PC-3 (cell line): Measurements from ENCODE around the gene CDH6. TPM values are rescaled to one million over a fixed set of nuclear protein-coding genes. Genes with fewer than 3 reads are reported as not detected.
"Not testable (repeated sequence)": the region's sequence is repeated elsewhere in the genome, so short reads cannot be mapped to it uniquely, and the experiment has no call there.

Source experiments
- ATAC-seq: fragments of 200-7000 bp; cut with Tn5 transposase; 2 replicates; pipeline ENCODE4 v1.9.1; 2020; ENCODE audit warnings: mild to moderate bottlenecking, moderate library complexity
- BruUV-seq: library from RNA; stranded (reverse); fragments of 400-500 nt; replicated peaks from 2 replicates; lab custom pipeline; 2021; lab: Mats Ljungman, UMichigan
- CTCF ChIA-PET: fragments of 300-600 bp; sonication (Branson Sonifier 250); formaldehyde crosslinking; loops from one replicate; lab custom pipeline; 2022; ENCODE audit warnings: antibody characterized with exemption; lab: Charles Lee
- POLR2A ChIA-PET: fragments of 300-600 bp; sonication (Branson Sonifier 250); formaldehyde crosslinking; loops from one replicate; lab custom pipeline; 2022; ENCODE audit warnings: antibody characterized with exemption; ENCODE audit not compliant: unreplicated experiment; lab: Charles Lee
- DNase-seq: peaks from one replicate; pipeline ENCODE4 v3.0.0-alpha.2; 2015
- H2AFZ ChIP-seq: fragments of 300-600 bp; sonication (generic); 2 replicates; pipeline ENCODE4 v1.6.0; 2016; ENCODE audit warnings: antibody characterized with exemption, low read length
- H3F3A ChIP-seq: fragments of 300-600 bp; sonication (generic); one replicate; pipeline ENCODE4 v1.6.0; 2017; ENCODE audit warnings: antibody characterized with exemption, low read length, control low read depth, mild to moderate bottlenecking; ENCODE audit not compliant: unreplicated experiment
- H3K27ac ChIP-seq: fragments of 300-600 bp; sonication (generic); 2 replicates; pipeline ENCODE4 v1.5.1; 2016; ENCODE audit warnings: mild to moderate bottlenecking, low read length
- H3K27me3 ChIP-seq: fragments of 300-600 bp; sonication (generic); 2 replicates; pipeline ENCODE4 v1.6.1; 2016; ENCODE audit warnings: low read length, mixed read lengths
- H3K36me3 ChIP-seq: fragments of 300-600 bp; sonication (generic); 2 replicates; pipeline ENCODE4 v1.6.1; 2016; ENCODE audit warnings: low read depth, mixed run types, low read length, mixed read lengths
- H3K4me1 ChIP-seq: fragments of 300-600 bp; sonication (generic); 2 replicates; pipeline ENCODE4 v1.5.1; 2016; ENCODE audit warnings: low read length; ENCODE audit not compliant: insufficient read depth
- H3K4me2 ChIP-seq: fragments of 300-600 bp; sonication (generic); 2 replicates; pipeline ENCODE4 v1.6.0; 2016; ENCODE audit warnings: low read length
- H3K4me3 ChIP-seq: fragments of 300-600 bp; sonication (generic); 2 replicates; pipeline ENCODE4 v1.5.1; 2016; ENCODE audit warnings: mild to moderate bottlenecking, low read length, mixed read lengths
- H3K79me2 ChIP-seq: fragments of 300-600 bp; sonication (generic); 2 replicates; pipeline ENCODE4 v1.6.1; 2017; ENCODE audit warnings: low read length, mixed read lengths
- H3K9ac ChIP-seq: fragments of 300-600 bp; sonication (generic); 2 replicates; pipeline ENCODE4 v1.6.0; 2016; ENCODE audit warnings: mild to moderate bottlenecking, low read length
- H3K9me2 ChIP-seq: fragments of 300-600 bp; sonication (generic); replicated peaks from 2 replicates; pipeline ENCODE4 v1.6.1; 2016; ENCODE audit warnings: mixed run types, low read length, mixed read lengths
- H3K9me3 ChIP-seq: fragments of 300-600 bp; sonication (generic); 2 replicates; pipeline ENCODE4 v1.6.1; 2016; ENCODE audit warnings: low read length, mixed read lengths
- H4K20me1 ChIP-seq: fragments of 300-600 bp; sonication (generic); 2 replicates; pipeline ENCODE4 v1.6.1; 2016; ENCODE audit warnings: low read length, mixed read lengths
- CTCF ChIP-seq: fragments of 300-600 bp; sonication (generic); conservative IDR thresholded peaks from 2 replicates; pipeline ENCODE4 v1.5.1; 2017; ENCODE audit warnings: antibody characterized with exemption, low read depth, mild to moderate bottlenecking, low read length
- EZH2 ChIP-seq: fragments of 300-600 bp; sonication (generic); IDR thresholded peaks from one replicate; pipeline ENCODE4 v1.6.1; 2017; ENCODE audit warnings: antibody characterized with exemption, mild to moderate bottlenecking, low read length; ENCODE audit not compliant: unreplicated experiment
- EZH2phosphoT487 ChIP-seq: fragments of 300-600 bp; sonication (generic); IDR thresholded peaks from 2 replicates; pipeline ENCODE4 v1.6.1; 2018; ENCODE audit warnings: mild to moderate bottlenecking, antibody characterized with exemption, low read length, borderline replicate concordance
- intact Hi-C: fragments of 100-400 bp; cut with micrococcal nuclease; formaldehyde crosslinking; loops from 2 replicates; pipeline ENCODE4 v1.9.0; 2023
- total RNA-seq: library from RNA; depleted of rRNA; stranded (reverse); fragments of >200 nt; gene quantifications from 2 replicates; pipeline ENCODE4 v1.2.3, GENCODE V29; 2014

The CDH6 gene
- total RNA-seq, 1 experiment from 2014 or later = 1.9 TPM

GRCh38 chr5:31361234-31361633 lies 167.7 kb downstream of the CDH6 start:
- no peaks in the 10 kb centered on the region for H3F3A ChIP-seq
- H3K27ac ChIP-seq = no peak overlapping the region
- no peaks in the 10 kb centered on the region for H3K27me3 ChIP-seq
- H3K9me3 ChIP-seq = no peaks in the 10 kb centered on the region
- no peak overlapping the region for H2AFZ ChIP-seq
- no peak overlapping the region for H3K4me2 ChIP-seq
- ChIA-PET POLR2A (no interaction called here), CTCF (no interaction called here)
- H3K9ac ChIP-seq = no peak overlapping the region
- DNase-seq (peak; percentile 48), ATAC-seq (no peak; the same call in 1 of the 2 replicates)
- H3K4me1 ChIP-seq = no peaks in the 10 kb centered on the region
- intact Hi-C loops = no loop called here
- no peak overlapping the region for H3K4me3 ChIP-seq
- TF ChIP-seq EZH2 (no peak), EZH2phosphoT487 (no peak), CTCF (no peak)
- no peaks in the 10 kb centered on the region for H4K20me1 ChIP-seq
- no peaks in the 10 kb centered on the region for H3K79me2 ChIP-seq
- H3K36me3 ChIP-seq = no peaks in the 10 kb centered on the region
- no peaks in the 10 kb centered on the region for H3K9me2 ChIP-seq
- no TSS peak for BruUV-seq

GRCh38 chr5:31361704-31362528 lies 168.4 kb downstream of the CDH6 start:
- H3K9ac ChIP-seq, H3K27me3 ChIP-seq, H4K20me1 ChIP-seq, H3K4me2 ChIP-seq, POLR2A ChIA-PET, H3K27ac ChIP-seq, H3K4me3 ChIP-seq, H3K4me1 ChIP-seq, CTCF ChIA-PET, H3K36me3 ChIP-seq, intact Hi-C loops, ATAC-seq, H3F3A ChIP-seq, DNase-seq, BruUV-seq, H2AFZ ChIP-seq, H3K79me2 ChIP-seq, H3K9me3 ChIP-seq, H3K9me2 ChIP-seq: not testable (repeated sequence)

GRCh38 chr5:31362529-31362900 lies 169.0 kb downstream of the CDH6 start:
- Histone ChIP-seq H2AFZ (no peak overlapping the region), H3K9ac (no peak overlapping the region), H3K9me3 (no peaks in the 10 kb centered on the region), H3K36me3 (no peaks in the 10 kb centered on the region), H3K27ac (no peak overlapping the region), H4K20me1 (no peaks in the 10 kb centered on the region), H3K9me2 (no peaks in the 10 kb centered on the region), H3K79me2 (no peaks in the 10 kb centered on the region), H3K4me1 (no peaks in the 10 kb centered on the region), H3K4me2 (no peak overlapping the region), H3K4me3 (no peak overlapping the region), H3F3A (no peaks in the 10 kb centered on the region), H3K27me3 (peaks cover 9% of the 10 kb centered on the region; the same call in 1 of the 2 replicates)
- no peak for DNase-seq
- ChIA-PET CTCF (no interaction called here), POLR2A (no interaction called here)
- no peak for ATAC-seq
- no peak for TF ChIP-seq CTCF
- intact Hi-C loops = no loop called here
- BruUV-seq = no TSS peak
